ENCODE data around the gene PRDM8. TPM values are rescaled to one million over a fixed set of nuclear protein-coding genes. Genes with fewer than 3 reads are reported as not detected.

Gene PRDM8
- total RNA-seq, 3 donors from 2014 or later: 0.41 to 10.1 (median 2.9) TPM

DNA sequence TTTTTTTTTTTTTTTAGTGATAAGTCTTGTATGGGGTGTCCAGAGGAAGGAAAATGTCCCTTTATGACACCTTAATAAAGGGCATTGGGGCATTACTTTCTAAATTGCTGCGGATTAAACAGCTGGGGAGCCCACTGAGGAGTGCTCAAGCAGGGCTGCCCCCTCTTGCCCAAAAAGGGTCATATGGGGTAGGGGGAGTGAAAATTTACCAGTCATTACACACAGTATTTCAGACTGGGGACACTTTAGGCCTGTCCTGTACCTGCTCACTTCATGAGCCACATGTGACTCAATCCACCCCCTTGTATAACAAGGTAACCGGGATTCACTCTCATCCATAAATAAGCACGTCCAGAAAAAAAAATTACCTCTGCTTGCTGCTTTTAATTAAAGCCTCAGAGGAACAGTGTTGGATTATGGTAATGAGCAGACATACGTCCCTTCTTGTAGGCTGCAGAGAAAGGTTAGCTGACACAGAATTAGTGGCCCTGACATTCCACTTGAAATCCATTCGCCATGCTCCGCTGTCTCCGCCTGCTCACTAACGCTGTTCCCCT, 1.8 kb downstream of the PRDM8 start:
- no peak overlapping the region for H3K4me3 ChIP-seq
- no peak for DNase-seq
- TF ChIP-seq, protein P1, sequence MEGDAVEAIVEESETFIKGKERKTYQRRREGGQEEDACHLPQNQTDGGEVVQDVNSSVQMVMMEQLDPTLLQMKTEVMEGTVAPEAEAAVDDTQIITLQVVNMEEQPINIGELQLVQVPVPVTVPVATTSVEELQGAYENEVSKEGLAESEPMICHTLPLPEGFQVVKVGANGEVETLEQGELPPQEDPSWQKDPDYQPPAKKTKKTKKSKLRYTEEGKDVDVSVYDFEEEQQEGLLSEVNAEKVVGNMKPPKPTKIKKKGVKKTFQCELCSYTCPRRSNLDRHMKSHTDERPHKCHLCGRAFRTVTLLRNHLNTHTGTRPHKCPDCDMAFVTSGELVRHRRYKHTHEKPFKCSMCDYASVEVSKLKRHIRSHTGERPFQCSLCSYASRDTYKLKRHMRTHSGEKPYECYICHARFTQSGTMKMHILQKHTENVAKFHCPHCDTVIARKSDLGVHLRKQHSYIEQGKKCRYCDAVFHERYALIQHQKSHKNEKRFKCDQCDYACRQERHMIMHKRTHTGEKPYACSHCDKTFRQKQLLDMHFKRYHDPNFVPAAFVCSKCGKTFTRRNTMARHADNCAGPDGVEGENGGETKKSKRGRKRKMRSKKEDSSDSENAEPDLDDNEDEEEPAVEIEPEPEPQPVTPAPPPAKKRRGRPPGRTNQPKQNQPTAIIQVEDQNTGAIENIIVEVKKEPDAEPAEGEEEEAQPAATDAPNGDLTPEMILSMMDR (IDR thresholded peaks at IDR 0.05): no peak

GRCh38 chr4:80199947-80200346, 2.6 kb downstream of the PRDM8 start:
- no peak overlapping the region for H3K4me3 ChIP-seq
- H3K9me3 ChIP-seq: no peaks in the 10 kb centered on the region
- intact Hi-C loops (cut with DNase I, micrococcal nuclease): no loop called here
- no peaks in the 10 kb centered on the region for H3K36me3 ChIP-seq (ENCODE audit: low read depth)
- TF ChIP-seq, protein P1 (IDR thresholded peaks at IDR 0.05): no peak
- no peak for ATAC-seq
- H3K4me1 ChIP-seq (ENCODE audit: low read depth): peaks cover 17% of the 10 kb centered on the region
- DNase-seq: no peak

More for the DNA sequence above, 1.8 kb downstream of the PRDM8 start:
- intact Hi-C loops (cut with DNase I, micrococcal nuclease): no loop called here
- Histone ChIP-seq H3K4me1 (ENCODE audit: low read depth) (peaks cover 17% of the 10 kb centered on the region), H3K36me3 (ENCODE audit: low read depth) (no peaks in the 10 kb centered on the region), H3K9me3 (no peaks in the 10 kb centered on the region)
- ATAC-seq: no peak

GRCh38 chr4:80201252-80202151, 4.2 kb downstream of the PRDM8 start:
- no peaks in the 10 kb centered on the region for H3K36me3 ChIP-seq (ENCODE audit: low read depth)
- TF ChIP-seq, protein P1 (IDR thresholded peaks at IDR 0.05): no peak
- DNase-seq: peak in 1 of 3 donors; percentile 52
- no peak overlapping the region for H3K4me3 ChIP-seq
- peak; percentile 26 for ATAC-seq
- intact Hi-C loops (cut with DNase I, micrococcal nuclease): no loop called here
- H3K4me1 ChIP-seq (ENCODE audit: low read depth): peaks cover 17% of the 10 kb centered on the region
- H3K9me3 ChIP-seq: no peaks in the 10 kb centered on the region

GRCh38 chr4:80202190-80202711, 4.9 kb downstream of the PRDM8 start:
- ATAC-seq: peak; percentile 92
- intact Hi-C loops (cut with DNase I, micrococcal nuclease): no loop called here
- TF ChIP-seq, protein P1 (IDR thresholded peaks at IDR 0.05): peak; percentile 89
- peak; percentile 89 to 92 (median 91) for DNase-seq
- Histone ChIP-seq H3K9me3 (no peaks in the 10 kb centered on the region), H3K4me1 (ENCODE audit: low read depth) (peaks cover 12% of the 10 kb centered on the region), H3K4me3 (peak overlapping the region; percentile 7), H3K36me3 (ENCODE audit: low read depth) (no peaks in the 10 kb centered on the region)

- intact Hi-C loops (cut with DNase I, micrococcal nuclease): no loop called here
- no peaks in the 10 kb centered on the region for H3K9me3 ChIP-seq
- H3K4me3 ChIP-seq: peak overlapping the region; percentile 7
- peak; percentile 38 to 77 (median 61) for DNase-seq
- no peaks in the 10 kb centered on the region for H3K36me3 ChIP-seq (ENCODE audit: low read depth)
- ATAC-seq: peak; percentile 55
- peaks cover 7% of the 10 kb centered on the region for H3K4me1 ChIP-seq (ENCODE audit: low read depth)
- TF ChIP-seq, protein P1 (IDR thresholded peaks at IDR 0.05): no peak
Observed at GRCh38 chr4:80202741-80203553, 5.6 kb downstream of the PRDM8 start.
